ENCODE measurements around the gene CIAO3.
"Not testable (repeated sequence)": the region's sequence is repeated elsewhere in the genome, so short reads cannot be mapped to it uniquely, and the experiment has no call there.

Gene CIAO3

DNA sequence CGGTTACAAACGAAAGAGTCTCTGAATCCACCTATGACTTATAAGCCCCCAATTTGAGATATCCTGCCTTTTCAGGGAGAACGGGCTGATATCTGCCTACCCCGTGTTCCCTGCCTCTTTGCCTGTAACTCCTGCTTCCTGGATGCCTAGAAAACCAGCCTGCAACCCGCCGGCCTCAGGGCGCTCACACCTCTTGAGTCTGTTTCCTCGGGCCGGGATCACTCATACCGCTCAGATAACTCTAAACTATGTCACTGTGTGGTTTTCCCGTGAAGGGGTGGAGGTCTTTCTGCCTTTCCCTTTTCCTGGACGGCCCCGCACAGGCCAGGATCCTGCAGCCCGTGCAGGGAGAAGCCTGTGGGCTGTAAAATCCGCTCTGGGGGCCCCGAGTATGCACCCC is 37.0 kb upstream of the CIAO3 start:
- TF ChIP-seq, protein P1, sequence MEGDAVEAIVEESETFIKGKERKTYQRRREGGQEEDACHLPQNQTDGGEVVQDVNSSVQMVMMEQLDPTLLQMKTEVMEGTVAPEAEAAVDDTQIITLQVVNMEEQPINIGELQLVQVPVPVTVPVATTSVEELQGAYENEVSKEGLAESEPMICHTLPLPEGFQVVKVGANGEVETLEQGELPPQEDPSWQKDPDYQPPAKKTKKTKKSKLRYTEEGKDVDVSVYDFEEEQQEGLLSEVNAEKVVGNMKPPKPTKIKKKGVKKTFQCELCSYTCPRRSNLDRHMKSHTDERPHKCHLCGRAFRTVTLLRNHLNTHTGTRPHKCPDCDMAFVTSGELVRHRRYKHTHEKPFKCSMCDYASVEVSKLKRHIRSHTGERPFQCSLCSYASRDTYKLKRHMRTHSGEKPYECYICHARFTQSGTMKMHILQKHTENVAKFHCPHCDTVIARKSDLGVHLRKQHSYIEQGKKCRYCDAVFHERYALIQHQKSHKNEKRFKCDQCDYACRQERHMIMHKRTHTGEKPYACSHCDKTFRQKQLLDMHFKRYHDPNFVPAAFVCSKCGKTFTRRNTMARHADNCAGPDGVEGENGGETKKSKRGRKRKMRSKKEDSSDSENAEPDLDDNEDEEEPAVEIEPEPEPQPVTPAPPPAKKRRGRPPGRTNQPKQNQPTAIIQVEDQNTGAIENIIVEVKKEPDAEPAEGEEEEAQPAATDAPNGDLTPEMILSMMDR (conservative IDR thresholded peaks at IDR 0.05; ENCODE audit: low read depth): no peak
- ChIA-PET POLR2A (ENCODE audit: low non-redundant PET) (no interaction called here), CTCF (no interaction called here)
- no peak overlapping the region for H3K27ac ChIP-seq
- DNase-seq (ENCODE audit: low spot score): no peak

- TF ChIP-seq, protein P1 (conservative IDR thresholded peaks at IDR 0.05; ENCODE audit: low read depth): no peak
- ChIA-PET POLR2A (ENCODE audit: low non-redundant PET) (no interaction called here), CTCF (interaction anchor here (0.7 to 0.8 kb wide), 2 partner anchors 17 to 33 kb away, joined by 3 read pairs; partner anchors contain the start of gene MSLN)
- no peak overlapping the region for H3K27ac ChIP-seq
- no peak for DNase-seq (ENCODE audit: low spot score)
Measured at GRCh38 chr16:776824-777223, 36.0 kb upstream of the CIAO3 start.

GRCh38 chr16:776298-776697 is 35.5 kb upstream of the CIAO3 start:
- POLR2A ChIA-PET (ENCODE audit: low non-redundant PET); H3K27ac ChIP-seq; DNase-seq (ENCODE audit: low spot score): not testable (repeated sequence)
- CTCF ChIA-PET: interaction anchor here (0.6 to 0.8 kb wide), 4 partner anchors 10 to 33 kb away, joined by 3 read pairs; partner anchors contain the start of gene MSLN

- POLR2A ChIA-PET (ENCODE audit: low non-redundant PET): no interaction called here
- DNase-seq (ENCODE audit: low spot score): no peak
- no peak overlapping the region for H3K27ac ChIP-seq
- TF ChIP-seq, protein P1 (conservative IDR thresholded peaks at IDR 0.05; ENCODE audit: low read depth): no peak
- CTCF ChIA-PET: no interaction called here
Measured at GRCh38 chr16:775236-775796, 34.5 kb upstream of the CIAO3 start.

GRCh38 chr16:774086-775001 is 33.5 kb upstream of the CIAO3 start:
- POLR2A ChIA-PET (ENCODE audit: low non-redundant PET): no interaction called here
- CTCF ChIA-PET: interaction anchor here (0.6 kb wide), 1 partner anchor 126 kb away, joined by 3 read pairs; no protein-coding TSS in a partner anchor
- H3K27ac ChIP-seq: no peak overlapping the region
- TF ChIP-seq, protein P1 (conservative IDR thresholded peaks at IDR 0.05; ENCODE audit: low read depth): no peak
- no peak for DNase-seq (ENCODE audit: low spot score)

DNA sequence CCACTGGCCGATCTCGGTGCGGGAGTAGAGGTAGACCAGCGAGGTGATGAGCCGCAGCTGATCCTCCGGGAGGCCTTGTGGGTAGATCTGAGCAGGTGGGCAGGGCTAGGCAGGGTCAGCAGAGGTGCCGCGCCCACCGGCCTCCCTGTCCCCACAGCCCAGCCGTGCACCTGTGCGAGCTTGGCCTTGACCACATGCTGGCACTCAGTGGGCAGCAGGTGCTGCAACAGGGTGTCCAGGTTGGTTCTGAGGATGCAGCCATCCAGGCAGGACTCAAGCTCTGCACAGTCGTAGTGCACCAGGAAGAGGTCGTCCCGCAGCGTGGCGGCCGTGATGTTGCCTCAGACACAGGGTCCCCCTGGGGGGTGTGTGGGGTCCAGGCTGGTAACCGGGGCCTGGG is 32.2 kb upstream of the CIAO3 start:
- no peak overlapping the region for H3K27ac ChIP-seq
- ChIA-PET POLR2A (ENCODE audit: low non-redundant PET) (no interaction called here), CTCF (interaction anchor here (0.6 kb wide), 1 partner anchor 27 kb away, joined by 3 read pairs; no protein-coding TSS in a partner anchor)
- no peak for DNase-seq (ENCODE audit: low spot score)
- TF ChIP-seq, protein P1 (conservative IDR thresholded peaks at IDR 0.05; ENCODE audit: low read depth): no peak

GRCh38 chr16:770411-770810 is 29.6 kb upstream of the CIAO3 start:
- DNase-seq (ENCODE audit: low spot score): no peak
- CTCF ChIA-PET: interaction anchor here (2.7 kb wide), 1 partner anchor 15 kb away, joined by 7 read pairs; no protein-coding TSS in a partner anchor
- H3K27ac ChIP-seq: no peak overlapping the region
- POLR2A ChIA-PET (ENCODE audit: low non-redundant PET): no interaction called here
- TF ChIP-seq, protein P1 (conservative IDR thresholded peaks at IDR 0.05; ENCODE audit: low read depth): no peak
